Stimulated activated CD4-positive, alpha-beta T cell treated with anti-CD3 and anti-CD28 coated beads, Interleukin-2, amount 100 ng/mL, for 4 hours (primary cell): ENCODE data around the gene ITGA1.
"Not testable (repeated sequence)": the region's sequence is repeated elsewhere in the genome, so short reads cannot be mapped to it uniquely, and the experiment has no call there.

Experiments
- DNase-seq: peaks from one replicate; pipeline ENCODE4 v3.0.0-alpha.2; 2020; ENCODE audit warnings: low read depth

ITGA1 gene

DNA sequence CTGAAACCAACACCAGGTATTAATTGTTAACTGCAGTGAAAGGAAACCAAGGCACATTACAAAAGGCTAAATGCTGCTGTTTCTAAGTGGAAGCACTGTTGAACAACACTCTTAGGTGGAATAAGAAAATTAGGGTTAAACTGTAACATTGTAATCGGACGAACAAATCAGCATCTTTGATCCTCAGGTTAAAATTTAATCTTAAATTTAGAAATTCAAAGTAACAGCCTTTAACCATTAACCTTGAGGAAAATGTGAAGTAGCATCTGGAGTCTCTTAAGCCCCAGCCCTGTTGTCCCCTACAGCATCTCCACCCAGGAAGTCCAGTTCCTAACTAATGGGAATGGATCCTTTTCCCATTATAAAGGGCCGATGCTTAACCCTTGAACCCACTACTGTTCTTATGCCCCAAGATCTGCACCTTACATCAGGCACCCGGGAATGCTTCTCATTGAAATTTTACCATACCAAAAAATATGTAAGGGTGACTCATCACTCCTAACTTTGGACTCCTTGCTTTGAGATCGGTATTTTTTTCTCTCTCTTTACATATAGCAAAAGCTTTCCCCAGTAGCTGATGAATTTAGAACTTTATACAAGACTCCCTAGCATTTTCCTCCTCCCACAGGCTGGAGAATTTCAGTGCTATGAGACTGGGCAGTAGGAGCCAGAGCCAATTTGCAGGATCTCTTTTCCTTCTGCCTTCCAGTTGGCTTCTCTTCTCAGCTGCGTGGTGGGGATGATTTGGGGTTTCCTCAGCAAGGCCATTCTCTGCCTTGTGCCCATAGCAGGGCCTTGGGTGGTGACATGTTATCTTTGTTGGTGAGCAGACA, 169.4 kb downstream of the ITGA1 start:
- DNase-seq: no peak

DNA sequence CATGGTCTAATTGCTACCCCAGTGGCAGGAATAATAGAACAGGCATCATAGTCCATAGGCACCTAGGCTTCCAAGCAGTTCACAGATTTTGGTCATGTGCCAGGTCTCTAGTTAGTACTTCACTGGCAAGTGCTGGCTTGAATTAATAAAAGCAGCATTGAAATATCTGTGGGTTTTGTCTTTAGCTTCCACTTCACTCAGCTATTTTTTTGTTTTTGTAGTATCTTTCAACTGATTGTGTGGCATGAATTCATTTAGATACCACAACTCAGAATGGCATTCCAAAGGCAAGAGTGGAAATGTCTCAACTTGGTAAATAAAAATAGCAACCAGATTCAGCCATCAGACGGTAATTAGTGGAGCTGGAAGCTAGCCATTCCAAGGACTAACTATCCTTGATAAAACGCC, 173.6 kb downstream of the ITGA1 start:
- DNase-seq: no peak

GRCh38 chr5:52963636-52964035, 175.9 kb downstream of the ITGA1 start:
- no peak for DNase-seq

- DNase-seq: no peak
Measured at GRCh38 chr5:52964138-52964537, 176.4 kb downstream of the ITGA1 start.

- not testable (repeated sequence) for DNase-seq
Measured at GRCh38 chr5:52976157-52976556, 188.4 kb downstream of the ITGA1 start.

- no peak for DNase-seq
Measured at GRCh38 chr5:52977264-52977897, 189.7 kb downstream of the ITGA1 start.

DNA sequence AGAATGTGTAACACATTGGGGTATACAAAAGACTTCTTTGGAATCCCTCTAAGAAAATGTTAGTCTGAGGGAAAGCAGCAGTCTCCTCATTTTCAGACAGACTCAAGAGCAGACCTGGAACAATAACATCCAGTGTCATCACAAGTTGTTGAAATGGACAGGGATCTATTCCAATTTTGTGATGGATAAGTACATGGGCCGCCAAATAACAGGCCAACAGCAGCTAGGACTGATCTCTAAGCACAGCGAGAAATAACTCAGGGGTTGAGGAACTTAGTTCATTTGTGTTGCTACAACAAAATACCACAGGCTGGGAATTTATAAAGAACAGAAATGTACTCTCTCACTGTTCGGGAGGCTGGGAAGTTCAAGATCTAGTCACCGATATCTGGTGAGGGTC, 193.8 kb downstream of the ITGA1 start:
- no peak for DNase-seq

- DNase-seq: no peak
Measured at GRCh38 chr5:52983731-52984636, 196.3 kb downstream of the ITGA1 start.

GRCh38 chr5:52985306-52985705, 197.6 kb downstream of the ITGA1 start:
- no peak for DNase-seq

DNA sequence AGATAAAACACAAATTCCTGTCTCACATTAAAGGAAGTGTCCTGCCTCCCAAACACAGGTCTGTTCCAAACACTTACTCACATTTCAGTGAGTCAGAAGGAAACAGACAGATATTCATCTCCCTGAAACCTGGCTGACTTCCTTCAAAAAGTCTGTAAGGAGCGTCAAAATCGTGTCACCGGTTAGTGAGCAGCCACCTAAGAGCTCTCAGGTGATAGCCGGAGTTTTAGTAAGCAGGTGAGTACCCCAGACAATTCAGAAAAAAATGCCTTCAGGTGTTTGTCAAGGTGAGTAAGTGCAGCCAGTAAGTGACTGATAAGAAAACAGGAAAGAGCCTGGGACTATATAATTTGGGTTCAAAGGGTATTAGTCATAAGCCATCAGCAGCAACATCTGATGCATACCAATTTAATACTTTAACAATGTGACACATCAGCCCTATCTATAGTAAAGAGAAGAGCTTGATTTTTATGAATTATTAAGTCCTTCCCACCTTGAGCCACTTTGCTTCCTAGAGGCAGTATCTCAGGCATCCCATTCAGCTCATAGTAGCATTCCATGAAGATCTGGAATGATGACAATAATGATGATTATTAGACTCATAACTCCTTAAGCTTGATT, 200.1 kb downstream of the ITGA1 start:
- DNase-seq: no peak

GRCh38 chr5:52988335-52989024, 200.8 kb downstream of the ITGA1 start:
- DNase-seq: no peak

DNA sequence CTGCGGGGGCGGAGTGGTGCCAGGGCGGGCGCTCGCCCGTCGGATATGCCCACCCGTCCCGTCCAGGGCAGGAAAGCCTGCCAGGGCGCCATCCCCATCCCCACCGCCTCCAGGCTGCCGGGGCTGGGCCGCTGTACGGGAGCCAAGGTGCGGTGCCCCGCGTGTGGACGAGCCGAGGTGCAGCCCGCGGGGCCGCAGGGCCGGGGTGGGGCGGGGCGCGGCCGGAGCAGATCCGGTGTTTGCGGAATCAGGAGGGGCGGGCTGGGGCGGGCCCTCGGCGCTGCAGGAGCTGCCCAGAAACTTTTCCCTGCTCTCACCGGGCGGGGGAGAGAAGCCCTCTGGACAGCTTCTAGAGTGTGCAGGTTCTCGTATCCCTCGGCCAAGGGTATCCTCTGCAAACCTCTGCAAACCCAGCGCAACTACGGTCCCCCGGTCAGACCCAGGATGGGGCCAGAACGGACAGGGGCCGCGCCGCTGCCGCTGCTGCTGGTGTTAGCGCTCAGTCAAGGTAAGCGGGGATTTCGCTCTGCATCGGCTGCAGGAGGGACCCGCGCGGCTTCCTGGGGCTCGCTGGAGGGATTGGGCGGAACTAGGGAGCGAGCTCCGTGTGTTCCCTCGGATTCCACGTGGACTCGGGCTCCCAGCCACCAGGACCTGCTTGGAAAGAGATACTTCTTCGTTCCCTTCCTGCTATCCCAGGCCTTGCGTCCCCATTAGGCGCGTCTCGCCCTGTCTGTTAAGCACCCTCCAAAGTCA, 201.5 kb downstream of the ITGA1 start, which contains the start of gene ITGA2:
Gene ITGA2 (plus strand): TSS at position 328 of the 756 bp plus-strand sequence. CDS start 117 bp downstream, at position 445.
- no peak for DNase-seq

DNA sequence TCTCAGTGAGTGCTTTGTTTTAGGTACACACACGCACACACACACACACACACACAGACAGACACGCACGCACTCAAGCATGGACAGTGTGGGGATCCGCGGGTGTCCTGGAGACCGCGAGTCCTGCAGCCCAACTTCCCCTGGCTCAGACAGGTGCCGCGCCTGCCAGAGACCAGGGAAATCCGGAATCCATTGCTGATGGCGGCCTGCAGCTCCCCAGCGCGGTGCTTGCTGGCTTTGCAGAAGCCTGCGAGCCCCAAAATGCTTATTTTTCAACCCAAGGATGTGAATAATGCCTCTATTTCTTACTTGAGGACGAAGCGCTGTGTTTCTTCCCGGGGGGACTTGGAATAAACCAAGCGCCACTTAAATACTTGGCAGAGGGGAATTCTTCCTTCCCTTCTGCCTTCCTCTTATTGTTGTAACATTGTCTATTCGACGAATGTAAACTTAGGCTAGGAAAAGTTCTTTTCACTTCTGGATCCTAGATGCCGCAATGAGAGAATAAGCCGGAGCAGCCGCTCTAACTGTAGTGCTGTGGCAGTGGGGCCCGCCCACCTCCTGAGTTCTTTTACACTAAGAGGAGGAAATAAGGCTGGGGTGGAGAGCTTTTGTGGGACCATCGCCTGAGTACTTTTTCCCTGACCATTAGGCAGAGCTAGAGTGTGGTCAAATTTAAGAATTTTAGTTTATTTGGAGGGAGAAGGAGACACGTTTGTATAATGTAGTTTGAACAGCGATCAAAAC, 202.2 kb downstream of the ITGA1 start:
- no peak for DNase-seq

GRCh38 chr5:52990528-52990925, 202.8 kb downstream of the ITGA1 start:
- no peak for DNase-seq

GRCh38 chr5:52993367-52993766, 205.7 kb downstream of the ITGA1 start:
- no peak for DNase-seq

DNA sequence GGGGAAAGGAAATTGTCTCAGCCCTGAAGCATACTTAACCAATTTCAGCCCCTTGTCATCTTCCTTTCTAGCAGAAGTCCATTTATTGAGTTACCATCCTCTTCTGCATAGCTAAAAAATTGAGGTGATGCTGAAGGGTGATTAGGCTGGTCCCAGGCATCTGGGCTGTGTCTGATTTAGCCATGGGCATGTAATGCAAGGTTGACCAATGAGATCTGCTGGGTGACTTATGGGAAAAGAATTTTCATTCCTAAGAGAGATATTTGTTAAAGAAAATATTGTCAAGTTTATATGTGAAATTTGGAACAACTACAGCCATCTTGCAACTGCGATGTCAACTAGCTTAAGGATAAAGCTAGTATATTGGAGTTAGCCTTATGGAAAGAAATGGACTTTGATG, 206.6 kb downstream of the ITGA1 start:
- DNase-seq: no peak

DNA sequence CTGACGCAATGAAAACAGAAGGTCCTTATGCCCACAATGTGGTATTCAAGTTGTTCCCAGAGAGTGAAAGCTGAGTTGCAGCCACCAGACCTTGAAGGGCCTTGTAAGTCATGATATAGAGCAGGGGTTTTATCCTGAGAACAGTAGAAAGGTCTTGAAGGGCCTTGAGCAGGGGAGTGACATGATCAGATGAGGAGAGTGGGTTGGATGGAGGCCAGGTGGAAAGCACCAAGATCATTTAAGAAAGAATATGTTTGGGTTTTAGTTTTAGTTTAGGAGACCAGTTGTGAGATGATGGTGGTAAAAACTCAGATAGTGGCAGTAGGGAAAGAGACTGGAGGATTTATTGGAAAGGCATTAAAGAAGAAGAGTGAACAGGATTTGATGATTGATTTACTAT, 207.4 kb downstream of the ITGA1 start:
- no peak for DNase-seq

DNA sequence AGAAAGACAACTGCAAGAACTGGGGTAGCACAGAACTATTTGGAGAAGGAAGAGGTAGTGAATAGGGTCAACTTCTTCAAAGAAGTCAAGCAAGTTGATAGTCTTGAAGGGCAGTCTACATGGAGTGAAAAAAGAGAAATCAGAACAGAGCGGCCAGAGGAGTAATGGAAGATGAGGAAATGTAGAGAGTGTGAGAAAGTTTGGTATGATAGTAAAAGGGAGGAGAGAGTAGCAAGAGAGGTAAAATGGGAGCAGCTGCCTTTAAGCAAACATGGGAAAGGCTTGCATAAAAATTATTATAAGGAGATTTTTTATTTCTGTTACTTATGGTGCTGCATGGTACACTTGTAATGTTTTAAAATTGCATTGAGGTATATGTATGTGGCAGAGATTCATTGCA, 208.2 kb downstream of the ITGA1 start:
- no peak for DNase-seq

DNA sequence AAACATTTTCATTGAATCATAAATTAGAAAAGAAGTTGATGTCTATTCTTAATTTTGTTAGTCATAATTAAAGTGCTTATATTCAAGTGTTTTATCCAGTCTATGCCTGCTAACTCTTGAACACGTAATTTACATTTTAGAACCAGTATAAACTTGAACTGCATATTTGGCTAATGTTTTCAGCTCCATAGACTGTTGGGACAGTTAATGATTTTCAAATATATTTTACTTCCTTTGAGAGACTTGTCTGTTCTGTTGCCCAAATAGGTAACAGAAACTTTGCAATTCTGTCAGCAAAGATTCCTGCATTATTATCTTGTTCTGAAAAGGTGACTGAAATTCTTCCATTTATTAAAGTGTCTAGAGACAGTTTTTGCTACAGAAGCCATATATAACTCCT, 209.3 kb downstream of the ITGA1 start:
- DNase-seq: no peak

- no peak for DNase-seq
Measured at GRCh38 chr5:52997424-52997823, 209.7 kb downstream of the ITGA1 start.
